ENCODE results near the gene FOXN1. TPM values are rescaled to one million over a fixed set of nuclear protein-coding genes. Genes with fewer than 3 reads are reported as not detected.

Gene FOXN1
- total RNA-seq, 4 donors from 2014 or later = not detected

GRCh38 chr17:28487881-28488532 lies 18.1 kb upstream of the FOXN1 start:
- TF ChIP-seq EP300 (IDR thresholded peaks at IDR 0.05) (no peak), CTCF (IDR thresholded peaks at IDR 0.05) (no peak), POLR2A (IDR thresholded peaks at IDR 0.05) (no peak)
- no peak for DNase-seq (ENCODE audit: low spot score in 2 of 2)
- peaks cover 0 to 3% (median 0%) of the 10 kb centered on the region in 4 donors for H3K9me3 ChIP-seq
- peaks cover 0 to 7% of the 10 kb centered on the region in 2 donors for H3K27me3 ChIP-seq
- WGBS, 2 donors = 57 to 73% methylated on average over 3 to 5 of the region's 5 CpGs
- no peaks in the 10 kb centered on the region for H3K36me3 ChIP-seq
- H3K27ac ChIP-seq = no peak overlapping the region
- no peak overlapping the region for H3K4me3 ChIP-seq
- no peaks in the 10 kb centered on the region for H3K4me1 ChIP-seq

- DNase-seq (ENCODE audit: low spot score in 2 of 2) = no peak
- no peak for TF ChIP-seq CTCF (IDR thresholded peaks at IDR 0.05)
- TF ChIP-seq EP300 (IDR thresholded peaks at IDR 0.05) = no peak
- TF ChIP-seq POLR2A (IDR thresholded peaks at IDR 0.05) = no peak
- WGBS, 2 donors = 74 to 86% methylated on average over 7 of the region's 7 CpGs
These were observed 17.4 kb upstream of the FOXN1 start for GRCh38 chr17:28488533-28489276.

GRCh38 chr17:28491286-28491685 lies 14.9 kb upstream of the FOXN1 start:
- Histone ChIP-seq H3K4me1 (no peaks in the 10 kb centered on the region), H3K9me3 (peaks cover 0 to 3% (median 0%) of the 10 kb centered on the region in 4 donors), H3K36me3 (no peaks in the 10 kb centered on the region), H3K27ac (no peak overlapping the region), H3K27me3 (peaks cover 0 to 7% of the 10 kb centered on the region in 2 donors), H3K4me3 (no peak overlapping the region)
- WGBS, 2 donors = 81 to 85% methylated on average over 11 of the region's 11 CpGs
- TF ChIP-seq EP300 (IDR thresholded peaks at IDR 0.05) = no peak
- no peak for TF ChIP-seq POLR2A (IDR thresholded peaks at IDR 0.05)
- TF ChIP-seq CTCF (IDR thresholded peaks at IDR 0.05) = no peak
- DNase-seq (ENCODE audit: low spot score in 2 of 2) = no peak

More at GRCh38 chr17:28488533-28489276, 17.4 kb upstream of the FOXN1 start:
- Histone ChIP-seq H3K27me3 (peaks cover 0 to 7% of the 10 kb centered on the region in 2 donors), H3K9me3 (peaks cover 0 to 3% (median 0%) of the 10 kb centered on the region in 4 donors), H3K27ac (no peak overlapping the region), H3K4me3 (no peak overlapping the region), H3K36me3 (no peaks in the 10 kb centered on the region), H3K4me1 (no peaks in the 10 kb centered on the region)

GRCh38 chr17:28491860-28492259 lies 14.3 kb upstream of the FOXN1 start:
- TF ChIP-seq EP300 (IDR thresholded peaks at IDR 0.05) (no peak), CTCF (IDR thresholded peaks at IDR 0.05) (no peak), POLR2A (IDR thresholded peaks at IDR 0.05) (no peak)
- Histone ChIP-seq H3K4me1 (no peaks in the 10 kb centered on the region), H3K27me3 (peaks cover 0 to 7% of the 10 kb centered on the region in 2 donors), H3K27ac (no peak overlapping the region), H3K9me3 (peaks cover 0 to 3% (median 0%) of the 10 kb centered on the region in 4 donors), H3K36me3 (no peaks in the 10 kb centered on the region), H3K4me3 (no peak overlapping the region)
- no peak for DNase-seq (ENCODE audit: low spot score in 2 of 2)
- WGBS, 2 donors = 93 to 97% methylated on average over 3 of the region's 3 CpGs
